Caki2 (cell line): ENCODE data around the gene DOCK1. TPM values are rescaled to one million over a fixed set of nuclear protein-coding genes. Genes with fewer than 3 reads are reported as not detected.

Experiments
- DNase-seq: peaks from one replicate; pipeline ENCODE4 v3.0.0-alpha.2; 2015; ENCODE audit warnings: low read depth
- in situ Hi-C: cut with HindIII; loops from 2 replicates; pipeline ENCODE4 v1.10.0; 2016; ENCODE audit warnings: low sequenced_read_pairs, low pct_unique_long_range_greater_than_20kb, mixed read lengths
- total RNA-seq: library from RNA; depleted of rRNA; stranded (reverse); fragments of >200 nt; shearing (Covaris generic); gene quantifications from 2 replicates; pipeline ENCODE4 v1.2.3, GENCODE V29; 2014; ENCODE audit warnings: low replicate concordance

DOCK1 gene
- total RNA-seq, 1 experiment from 2014 or later, result 17.1 TPM

- no peak for DNase-seq
- in situ Hi-C loops, result no loop called here
These were observed 12.1 kb downstream of the DOCK1 start for GRCh38 chr10:126917375-126917774.

- DNase-seq, result peak; percentile 27
- in situ Hi-C loops, result no loop called here
These were observed 13.0 kb downstream of the DOCK1 start for GRCh38 chr10:126917975-126918908.

- no peak for DNase-seq
- in situ Hi-C loops, result no loop called here
These were observed 14.2 kb downstream of the DOCK1 start for GRCh38 chr10:126919426-126919825.

- in situ Hi-C loops, result no loop called here
- no peak for DNase-seq
These were observed 15.9 kb downstream of the DOCK1 start for GRCh38 chr10:126921162-126921561.

- in situ Hi-C loops, result no loop called here
These were observed 16.8 kb downstream of the DOCK1 start for GRCh38 chr10:126921974-126922525.

GRCh38 chr10:126924180-126924914, 19.1 kb downstream of the DOCK1 start:
- in situ Hi-C loops, result no loop called here
- no peak for DNase-seq

More at GRCh38 chr10:126921974-126922525, 16.8 kb downstream of the DOCK1 start:
- DNase-seq, result no peak

- in situ Hi-C loops, result no loop called here
- no peak for DNase-seq
These were observed 19.7 kb downstream of the DOCK1 start for GRCh38 chr10:126924915-126925300.

GRCh38 chr10:126926568-126926967, 21.3 kb downstream of the DOCK1 start:
- in situ Hi-C loops, result no loop called here
- no peak for DNase-seq

- in situ Hi-C loops, result no loop called here
- DNase-seq, result no peak
These were observed 22.6 kb downstream of the DOCK1 start for GRCh38 chr10:126927799-126928198.

GRCh38 chr10:126928274-126928673, 23.0 kb downstream of the DOCK1 start:
- in situ Hi-C loops, result no loop called here
- no peak for DNase-seq

- DNase-seq, result no peak
- in situ Hi-C loops, result no loop called here
These were observed 24.2 kb downstream of the DOCK1 start for GRCh38 chr10:126929391-126929790.

GRCh38 chr10:126930131-126930882, 25.1 kb downstream of the DOCK1 start:
- DNase-seq, result no peak
- in situ Hi-C loops, result no loop called here

- DNase-seq, result no peak
- in situ Hi-C loops, result no loop called here
These were observed 25.8 kb downstream of the DOCK1 start for GRCh38 chr10:126930883-126931503.

- DNase-seq, result no peak
- in situ Hi-C loops, result no loop called here
These were observed 26.3 kb downstream of the DOCK1 start for GRCh38 chr10:126931544-126931943.

GRCh38 chr10:126932516-126932915, 27.3 kb downstream of the DOCK1 start:
- in situ Hi-C loops, result no loop called here
- DNase-seq, result no peak

- DNase-seq, result no peak
- in situ Hi-C loops, result no loop called here
These were observed 27.9 kb downstream of the DOCK1 start for GRCh38 chr10:126933116-126933515.

GRCh38 chr10:126935263-126935946, 30.2 kb downstream of the DOCK1 start:
- in situ Hi-C loops, result no loop called here
- DNase-seq, result no peak
